ENCODE data around the gene SLC30A10. TPM values are rescaled to one million over a fixed set of nuclear protein-coding genes. Genes with fewer than 3 reads are reported as not detected.
"Not testable (repeated sequence)": the region's sequence is repeated elsewhere in the genome, so short reads cannot be mapped to it uniquely, and the experiment has no call there.

The SLC30A10 gene
- polyA plus RNA-seq, 1 donor from 2014 or later = 5.3 TPM

- H2AFZ ChIP-seq (ENCODE audit: low read depth, low read length) = no peak overlapping the region
- H3K9me2 ChIP-seq (ENCODE audit: insufficient read depth, low read length) = no peaks in the 10 kb centered on the region
- no peaks in the 10 kb centered on the region for H3K9me3 ChIP-seq (ENCODE audit: low read length)
- no peak overlapping the region for H3K27ac ChIP-seq (ENCODE audit: low read length)
- H3K36me3 ChIP-seq (ENCODE audit: insufficient read depth, low read length) = no peaks in the 10 kb centered on the region
- no peaks in the 10 kb centered on the region for H3K79me2 ChIP-seq (replicated peaks; ENCODE audit: insufficient read depth, low read length)
- H3K27me3 ChIP-seq (ENCODE audit: insufficient read depth, low read depth, low read length) = no peaks in the 10 kb centered on the region
- no peaks in the 10 kb centered on the region for H4K20me1 ChIP-seq (ENCODE audit: insufficient read depth)
- no peak overlapping the region for H3K9ac ChIP-seq (ENCODE audit: low read length)
- TF ChIP-seq SMC3 (conservative IDR thresholded peaks at IDR 0.05; ENCODE audit: poor library complexity) (no peak), REST (IDR thresholded peaks at IDR 0.05; ENCODE audit: borderline replicate concordance) (no peak)
- no peaks in the 10 kb centered on the region for H3F3A ChIP-seq (ENCODE audit: insufficient read depth, low read length, poor library complexity, severe bottlenecking)
- no peak overlapping the region for H3K4me2 ChIP-seq (ENCODE audit: low read length)
- H3K4me3 ChIP-seq (ENCODE audit: low read length) = no peak overlapping the region
Observed at GRCh38 chr1:219907772-219908070, 20.6 kb downstream of the SLC30A10 start.

- Histone ChIP-seq H3K9me2 (ENCODE audit: insufficient read depth, low read length) (no peaks in the 10 kb centered on the region), H3K4me2 (ENCODE audit: low read length) (no peak overlapping the region), H3F3A (ENCODE audit: insufficient read depth, low read length, poor library complexity, severe bottlenecking) (no peaks in the 10 kb centered on the region), H3K27ac (ENCODE audit: low read length) (no peak overlapping the region), H3K9me3 (ENCODE audit: low read length) (no peaks in the 10 kb centered on the region), H3K79me2 (replicated peaks; ENCODE audit: insufficient read depth, low read length) (no peaks in the 10 kb centered on the region), H3K4me3 (ENCODE audit: low read length) (no peak overlapping the region), H3K27me3 (ENCODE audit: insufficient read depth, low read depth, low read length) (no peaks in the 10 kb centered on the region), H3K36me3 (ENCODE audit: insufficient read depth, low read length) (no peaks in the 10 kb centered on the region), H4K20me1 (ENCODE audit: insufficient read depth) (no peaks in the 10 kb centered on the region), H3K9ac (ENCODE audit: low read length) (no peak overlapping the region), H2AFZ (ENCODE audit: low read depth, low read length) (no peak overlapping the region)
- TF ChIP-seq TAF1 (IDR thresholded peaks at IDR 0.05; ENCODE audit: low read depth) = no peak
Observed at GRCh38 chr1:219906924-219907771, 21.2 kb downstream of the SLC30A10 start.

DNA sequence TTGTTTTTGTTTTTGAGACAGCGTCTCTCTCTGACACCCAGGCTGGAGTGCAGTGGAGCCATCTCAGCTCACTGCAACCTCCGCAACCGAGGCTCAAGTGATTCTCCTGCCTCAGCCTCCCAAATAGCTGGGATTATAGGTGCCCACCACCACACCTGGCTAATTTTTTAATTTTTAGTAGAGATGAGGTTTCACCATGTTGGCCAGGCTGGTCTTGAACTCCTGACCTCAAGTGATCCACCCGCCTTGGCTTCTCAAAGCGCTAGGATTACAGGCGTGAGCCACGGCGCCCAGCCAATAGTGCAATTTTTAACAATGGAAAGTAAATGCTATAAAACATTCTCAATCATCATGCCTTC lies 21.8 kb downstream of the SLC30A10 start:
- H3K9me2 ChIP-seq (ENCODE audit: insufficient read depth, low read length); H4K20me1 ChIP-seq (ENCODE audit: insufficient read depth); H3K27me3 ChIP-seq (ENCODE audit: insufficient read depth, low read depth, low read length); H3K9ac ChIP-seq (ENCODE audit: low read length); H3K27ac ChIP-seq (ENCODE audit: low read length); H3K4me2 ChIP-seq (ENCODE audit: low read length); H3K36me3 ChIP-seq (ENCODE audit: insufficient read depth, low read length); H3K4me3 ChIP-seq (ENCODE audit: low read length); H3F3A ChIP-seq (ENCODE audit: insufficient read depth, low read length, poor library complexity, severe bottlenecking); H3K79me2 ChIP-seq (replicated peaks; ENCODE audit: insufficient read depth, low read length); H2AFZ ChIP-seq (ENCODE audit: low read depth, low read length); H3K9me3 ChIP-seq (ENCODE audit: low read length): not testable (repeated sequence)

- Histone ChIP-seq H3F3A (ENCODE audit: insufficient read depth, low read length, poor library complexity, severe bottlenecking) (no peaks in the 10 kb centered on the region), H3K79me2 (replicated peaks; ENCODE audit: insufficient read depth, low read length) (no peaks in the 10 kb centered on the region), H3K4me2 (ENCODE audit: low read length) (no peak overlapping the region), H4K20me1 (ENCODE audit: insufficient read depth) (no peaks in the 10 kb centered on the region), H3K9me3 (ENCODE audit: low read length) (no peaks in the 10 kb centered on the region), H3K9me2 (ENCODE audit: insufficient read depth, low read length) (no peaks in the 10 kb centered on the region), H3K36me3 (ENCODE audit: insufficient read depth, low read length) (no peaks in the 10 kb centered on the region), H3K27me3 (ENCODE audit: insufficient read depth, low read depth, low read length) (no peaks in the 10 kb centered on the region), H3K9ac (ENCODE audit: low read length) (no peak overlapping the region), H2AFZ (ENCODE audit: low read depth, low read length) (no peak overlapping the region), H3K4me3 (ENCODE audit: low read length) (no peak overlapping the region), H3K27ac (ENCODE audit: low read length) (no peak overlapping the region)
- TF ChIP-seq RAD21 (conservative IDR thresholded peaks at IDR 0.05) (no peak), REST (IDR thresholded peaks at IDR 0.05; ENCODE audit: borderline replicate concordance) (no peak), MXI1 (conservative IDR thresholded peaks at IDR 0.05; ENCODE audit: poor library complexity, severe bottlenecking) (no peak), EZH2 (IDR thresholded peaks at IDR 0.05; ENCODE audit: borderline replicate concordance, insufficient read depth, low read length, poor library complexity, severe bottlenecking) (no peak), SMC3 (conservative IDR thresholded peaks at IDR 0.05; ENCODE audit: poor library complexity) (no peak), EP300 (conservative IDR thresholded peaks at IDR 0.05; ENCODE audit: poor library complexity, severe bottlenecking) (no peak), TAF1 (IDR thresholded peaks at IDR 0.05; ENCODE audit: low read depth) (no peak), POLR2AphosphoS5 (IDR thresholded peaks at IDR 0.05) (no peak)
- TF ChIP-seq, protein P1, sequence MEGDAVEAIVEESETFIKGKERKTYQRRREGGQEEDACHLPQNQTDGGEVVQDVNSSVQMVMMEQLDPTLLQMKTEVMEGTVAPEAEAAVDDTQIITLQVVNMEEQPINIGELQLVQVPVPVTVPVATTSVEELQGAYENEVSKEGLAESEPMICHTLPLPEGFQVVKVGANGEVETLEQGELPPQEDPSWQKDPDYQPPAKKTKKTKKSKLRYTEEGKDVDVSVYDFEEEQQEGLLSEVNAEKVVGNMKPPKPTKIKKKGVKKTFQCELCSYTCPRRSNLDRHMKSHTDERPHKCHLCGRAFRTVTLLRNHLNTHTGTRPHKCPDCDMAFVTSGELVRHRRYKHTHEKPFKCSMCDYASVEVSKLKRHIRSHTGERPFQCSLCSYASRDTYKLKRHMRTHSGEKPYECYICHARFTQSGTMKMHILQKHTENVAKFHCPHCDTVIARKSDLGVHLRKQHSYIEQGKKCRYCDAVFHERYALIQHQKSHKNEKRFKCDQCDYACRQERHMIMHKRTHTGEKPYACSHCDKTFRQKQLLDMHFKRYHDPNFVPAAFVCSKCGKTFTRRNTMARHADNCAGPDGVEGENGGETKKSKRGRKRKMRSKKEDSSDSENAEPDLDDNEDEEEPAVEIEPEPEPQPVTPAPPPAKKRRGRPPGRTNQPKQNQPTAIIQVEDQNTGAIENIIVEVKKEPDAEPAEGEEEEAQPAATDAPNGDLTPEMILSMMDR (IDR thresholded peaks at IDR 0.05; ENCODE audit: poor library complexity, severe bottlenecking) = no peak
Observed at GRCh38 chr1:219905524-219905923, 22.8 kb downstream of the SLC30A10 start.

Data from neural cell (in vitro differentiated cells).